ENCODE data around the gene FAM131A.

DNA sequence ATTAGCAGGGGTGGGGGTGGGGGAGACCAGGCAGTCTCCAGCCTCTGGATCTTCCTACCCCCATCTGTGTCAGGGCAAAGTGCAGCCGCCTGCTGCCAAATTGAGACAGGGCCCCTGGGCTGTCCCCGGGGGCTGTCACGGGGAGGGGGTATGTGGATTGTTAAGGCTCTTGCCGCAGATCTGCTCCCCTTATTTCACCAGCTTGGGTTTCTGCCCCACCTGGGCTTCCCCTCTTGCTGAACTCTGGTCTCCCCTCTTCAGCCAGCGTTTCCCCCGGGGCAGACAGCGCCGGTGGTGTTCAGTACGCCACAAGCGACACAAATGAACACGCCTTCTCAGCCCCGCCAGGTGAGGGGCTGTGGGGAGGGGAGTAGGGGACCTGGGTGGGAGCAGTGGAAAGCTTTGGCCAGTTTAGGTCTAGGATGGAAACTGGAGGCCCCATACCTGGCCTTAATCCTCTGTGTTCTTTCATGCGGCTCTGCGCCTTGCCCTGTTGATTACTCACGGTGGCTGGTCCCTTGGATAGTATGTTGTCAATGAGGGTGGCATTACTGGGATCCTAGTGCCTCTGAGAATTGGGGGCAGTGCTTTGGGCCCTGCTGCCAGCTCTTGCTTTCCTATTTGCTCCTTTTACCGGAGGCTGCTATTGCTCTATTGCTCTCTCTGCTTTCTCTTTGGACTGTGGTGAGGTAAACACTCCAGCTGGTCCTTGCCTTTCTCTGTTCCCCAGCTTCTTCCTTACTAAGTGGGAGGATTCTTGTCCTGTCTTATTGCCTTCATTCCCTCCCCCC lies 21.3 kb upstream of the FAM131A start:
- TF ChIP-seq ETV6 (CRISPR knock-in tag; IDR thresholded peaks at IDR 0.05) (no peak), SMAD3 (CRISPR knock-in tag; IDR thresholded peaks at IDR 0.05; ENCODE audit: borderline replicate concordance) (no peak)

Data from WTC11 (cell line).